Stomach smooth muscle (tissue), 2 donors: ENCODE measurements around the gene KNDC1.

Source experiments
- H3K27ac ChIP-seq: one replicate; pipeline ENCODE4 v1.7.0; 2013; ENCODE audit warnings: mild to moderate bottlenecking, low read length, inconsistent platforms
- H3K27me3 ChIP-seq, 2 donors: one replicate each; pipeline ENCODE4 v1.7.0; 2013; ENCODE audit warnings: low read length in 2 of 2; ENCODE audit not compliant: insufficient read depth in 2 of 2, control insufficient read depth in 1 of 2
- H3K36me3 ChIP-seq, 2 donors: one replicate each; pipeline ENCODE4 v1.7.0; 2013; ENCODE audit warnings: low read length in 2 of 2; ENCODE audit not compliant: control insufficient read depth in 2 of 2, insufficient read depth in 2 of 2
- H3K4me1 ChIP-seq: one replicate; pipeline ENCODE4 v1.7.0; 2013; ENCODE audit warnings: low read length; ENCODE audit not compliant: control insufficient read depth, insufficient read depth
- H3K4me3 ChIP-seq, 2 donors: one replicate each; pipeline ENCODE4 v1.7.0; 2013; ENCODE audit warnings: low read length in 2 of 2
- H3K9ac ChIP-seq, 2 donors: one replicate each; pipeline ENCODE4 v1.7.0; 2013; ENCODE audit warnings: low read length in 2 of 2, mild to moderate bottlenecking in 1 of 2
- H3K9me3 ChIP-seq, 2 donors: one replicate each; pipeline ENCODE4 v1.7.0; 2013; ENCODE audit warnings: low read length in 2 of 2; ENCODE audit not compliant: control insufficient read depth in 2 of 2
- donor health status: healthy.
- donor health status: Pancreatic carcinoma.

Gene KNDC1

DNA sequence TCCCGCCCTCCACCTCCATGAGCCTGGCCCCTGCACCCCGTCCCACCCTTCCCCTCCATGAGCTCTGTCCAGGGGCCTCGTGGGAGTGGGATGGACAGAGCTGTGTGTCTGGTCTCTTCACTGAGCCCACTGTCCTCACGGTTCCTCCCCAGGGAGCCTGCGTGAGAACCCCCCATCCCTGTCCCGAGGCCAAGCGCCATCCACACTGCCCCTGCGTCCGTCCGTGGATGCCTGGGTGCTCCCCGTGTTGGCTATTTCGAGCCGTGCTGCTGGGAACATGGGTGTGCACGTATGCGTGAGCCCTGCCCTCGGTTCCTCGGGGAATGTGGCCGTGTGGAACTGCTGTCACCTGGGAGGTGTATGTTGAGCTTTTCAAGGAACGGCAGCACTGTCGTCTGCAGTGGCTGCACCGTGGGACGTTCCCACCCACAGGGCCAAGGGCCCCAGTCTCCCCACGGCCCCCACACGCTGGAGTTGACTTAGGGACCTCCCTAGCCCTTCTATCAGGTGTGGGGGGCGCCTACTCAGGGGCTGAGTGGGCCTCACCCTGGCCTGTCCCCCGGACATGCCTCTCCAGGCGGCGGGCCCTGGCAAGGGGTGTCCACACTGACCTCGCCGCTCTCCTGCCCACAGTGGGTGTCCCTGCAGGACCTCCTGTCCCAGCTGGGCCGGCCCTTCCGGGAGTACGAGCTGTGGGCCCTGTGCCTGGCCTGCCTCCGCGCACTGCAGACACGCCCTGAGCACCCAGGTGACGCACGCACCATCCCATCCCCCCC lies 28.1 kb downstream of the KNDC1 start:
- no peaks in the 10 kb centered on the region for H3K36me3 ChIP-seq
- H3K27ac ChIP-seq: no peak overlapping the region
- H3K4me1 ChIP-seq: no peaks in the 10 kb centered on the region
- no peak overlapping the region for H3K9ac ChIP-seq
- H3K4me3 ChIP-seq: no peak overlapping the region
- peaks cover 0 to 2% of the 10 kb centered on the region in 2 donors for H3K9me3 ChIP-seq
- no peaks in the 10 kb centered on the region for H3K27me3 ChIP-seq

DNA sequence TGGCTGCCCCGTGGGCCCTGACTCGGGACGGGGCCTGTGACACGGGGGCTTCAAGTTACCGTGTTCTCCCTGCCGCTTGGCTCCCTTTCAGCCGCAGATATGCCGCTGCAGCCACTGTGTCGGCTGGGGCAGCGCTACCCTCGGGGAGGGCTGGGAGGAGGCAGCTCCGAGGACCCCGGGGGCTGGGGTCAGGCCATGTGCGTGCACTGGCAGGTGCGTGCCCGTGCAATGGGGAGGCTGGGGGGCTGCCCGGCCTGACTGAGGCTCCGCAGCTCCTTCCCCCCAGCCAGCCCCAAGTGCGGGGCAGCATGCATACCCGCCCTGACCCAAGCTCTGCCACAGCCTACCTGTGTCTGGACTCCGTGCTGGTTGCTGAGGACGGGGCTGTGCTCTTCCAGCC lies 29.2 kb downstream of the KNDC1 start:
- no peak overlapping the region for H3K9ac ChIP-seq
- no peak overlapping the region for H3K27ac ChIP-seq
- no peaks in the 10 kb centered on the region for H3K4me1 ChIP-seq

DNA sequence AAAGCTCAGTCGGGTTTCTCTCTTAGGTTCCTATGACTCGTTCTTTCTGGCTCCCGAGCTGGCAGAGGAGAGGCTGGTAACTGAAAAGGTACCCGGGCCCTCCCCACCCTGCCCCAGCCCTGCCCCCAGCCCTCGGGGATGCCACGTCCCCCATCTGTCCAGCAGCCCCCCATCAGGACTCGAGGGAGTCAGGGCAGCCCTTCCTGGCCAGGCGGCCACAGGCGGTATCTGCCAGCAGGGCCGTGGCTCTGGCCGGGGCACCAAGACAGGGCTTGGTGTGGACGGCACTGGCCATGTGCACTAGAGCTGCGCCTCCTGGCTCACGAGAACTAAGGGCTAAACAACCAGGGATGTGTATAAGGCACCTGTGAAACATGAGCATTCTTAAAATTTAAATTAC lies 29.7 kb downstream of the KNDC1 start:
- H3K4me1 ChIP-seq: no peaks in the 10 kb centered on the region
- no peaks in the 10 kb centered on the region for H3K27me3 ChIP-seq
- H3K9me3 ChIP-seq: peaks cover 4 to 8% of the 10 kb centered on the region in 2 donors
- H3K4me3 ChIP-seq: no peak overlapping the region
- no peaks in the 10 kb centered on the region for H3K36me3 ChIP-seq
- H3K27ac ChIP-seq: no peak overlapping the region
- no peak overlapping the region for H3K9ac ChIP-seq

More for the DNA sequence above, 29.2 kb downstream of the KNDC1 start:
- Histone ChIP-seq H3K27me3 (no peaks in the 10 kb centered on the region), H3K9me3 (peaks cover 2 to 8% of the 10 kb centered on the region in 2 donors), H3K4me3 (no peak overlapping the region), H3K36me3 (no peaks in the 10 kb centered on the region)

DNA sequence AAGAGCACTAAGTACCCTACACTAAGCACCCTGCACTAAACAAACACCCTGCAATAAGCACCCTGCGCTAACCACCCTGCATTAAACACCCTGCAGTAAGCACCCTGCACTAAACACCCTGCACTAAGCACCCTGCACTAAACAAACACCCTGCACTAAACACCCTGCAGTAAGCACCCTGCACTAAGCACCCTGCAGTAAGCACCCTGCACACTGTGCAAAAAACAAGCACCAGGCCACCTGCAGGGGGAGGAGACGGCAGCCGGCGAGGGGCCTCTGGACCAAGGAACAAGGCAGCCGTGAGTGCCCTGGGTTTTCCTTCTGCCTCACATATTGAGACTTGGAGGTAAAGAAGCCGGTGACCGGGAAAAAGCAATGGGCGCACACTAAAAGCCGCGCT lies 30.2 kb downstream of the KNDC1 start:
- no peaks in the 10 kb centered on the region for H3K4me1 ChIP-seq
- H3K36me3 ChIP-seq: no peaks in the 10 kb centered on the region
- H3K9me3 ChIP-seq: peaks cover 5 to 8% of the 10 kb centered on the region in 2 donors
- no peaks in the 10 kb centered on the region for H3K27me3 ChIP-seq
- no peak overlapping the region for H3K4me3 ChIP-seq
- H3K27ac ChIP-seq: no peak overlapping the region
- no peak overlapping the region for H3K9ac ChIP-seq

DNA sequence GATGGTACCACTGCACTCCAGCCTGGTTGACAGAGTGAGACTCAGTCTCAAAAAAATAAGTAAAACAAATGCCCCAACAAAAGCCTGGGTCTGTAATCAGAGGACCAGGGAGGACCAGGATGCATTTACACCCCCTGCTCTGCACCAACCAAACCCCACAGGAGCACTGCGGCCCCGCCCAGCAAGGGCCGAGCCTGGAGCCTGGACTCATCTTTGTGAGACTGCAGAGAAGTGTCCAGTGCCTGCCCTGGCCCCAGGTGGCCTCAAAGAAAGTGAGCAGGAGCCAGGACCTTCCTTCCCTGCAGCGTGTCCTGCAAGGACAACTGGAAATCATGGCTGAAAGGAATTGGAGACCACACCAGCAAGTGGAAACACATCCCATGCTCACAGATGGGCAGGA lies 31.6 kb downstream of the KNDC1 start:
- Histone ChIP-seq H3K9me3 (peaks cover 5 to 8% of the 10 kb centered on the region in 2 donors), H3K4me3 (no peak overlapping the region), H3K27me3 (no peaks in the 10 kb centered on the region), H3K9ac (no peak overlapping the region), H3K4me1 (no peaks in the 10 kb centered on the region), H3K36me3 (no peaks in the 10 kb centered on the region), H3K27ac (no peak overlapping the region)

DNA sequence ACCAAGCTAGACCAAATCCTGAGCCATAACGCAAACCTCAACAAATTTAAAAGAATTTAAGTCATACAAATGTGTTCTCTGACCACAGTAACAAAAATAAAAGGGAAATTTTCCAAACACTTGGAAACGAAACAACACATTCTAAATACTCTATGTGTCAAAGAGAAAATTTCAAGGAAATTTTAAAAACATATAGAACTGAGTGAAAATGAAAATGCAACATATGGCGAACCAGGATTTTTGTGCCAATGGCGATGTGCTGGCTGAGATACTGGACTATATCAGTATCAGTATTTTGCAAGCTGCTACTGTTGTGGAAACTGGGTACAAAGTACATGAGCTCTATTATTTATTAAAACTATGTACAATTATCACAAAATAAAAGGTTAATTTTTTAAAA lies 34.1 kb downstream of the KNDC1 start:
- no peaks in the 10 kb centered on the region for H3K4me1 ChIP-seq
- no peaks in the 10 kb centered on the region for H3K27me3 ChIP-seq
- no peak overlapping the region for H3K27ac ChIP-seq
- peaks cover 5 to 8% of the 10 kb centered on the region in 2 donors for H3K9me3 ChIP-seq
- no peaks in the 10 kb centered on the region for H3K36me3 ChIP-seq
- no peak overlapping the region for H3K9ac ChIP-seq
- H3K4me3 ChIP-seq: no peak overlapping the region

DNA sequence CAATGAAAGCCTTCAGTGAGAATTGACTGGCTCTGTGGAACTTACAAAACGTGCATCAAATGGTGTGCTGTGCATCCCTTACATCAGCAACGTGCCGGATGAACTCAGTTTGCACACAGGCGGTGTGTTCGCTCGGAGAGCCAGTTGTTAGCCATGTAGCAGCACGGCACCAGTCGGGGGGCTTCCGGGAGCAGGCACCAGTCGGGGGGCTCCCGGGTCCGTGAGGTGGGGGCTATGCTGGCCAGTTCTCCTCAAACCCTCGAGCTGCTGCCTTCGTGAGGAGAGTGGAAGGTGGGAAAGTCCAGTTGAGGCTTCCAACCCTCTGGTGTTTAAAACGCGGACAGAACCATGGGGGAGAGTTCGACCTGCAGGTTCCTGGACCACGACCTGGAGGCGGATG lies 35.1 kb downstream of the KNDC1 start:
- Histone ChIP-seq H3K27me3 (no peaks in the 10 kb centered on the region), H3K27ac (no peak overlapping the region), H3K9ac (no peak overlapping the region), H3K36me3 (no peaks in the 10 kb centered on the region), H3K4me3 (no peak overlapping the region), H3K4me1 (no peaks in the 10 kb centered on the region), H3K9me3 (peaks cover 5 to 8% of the 10 kb centered on the region in 2 donors)

DNA sequence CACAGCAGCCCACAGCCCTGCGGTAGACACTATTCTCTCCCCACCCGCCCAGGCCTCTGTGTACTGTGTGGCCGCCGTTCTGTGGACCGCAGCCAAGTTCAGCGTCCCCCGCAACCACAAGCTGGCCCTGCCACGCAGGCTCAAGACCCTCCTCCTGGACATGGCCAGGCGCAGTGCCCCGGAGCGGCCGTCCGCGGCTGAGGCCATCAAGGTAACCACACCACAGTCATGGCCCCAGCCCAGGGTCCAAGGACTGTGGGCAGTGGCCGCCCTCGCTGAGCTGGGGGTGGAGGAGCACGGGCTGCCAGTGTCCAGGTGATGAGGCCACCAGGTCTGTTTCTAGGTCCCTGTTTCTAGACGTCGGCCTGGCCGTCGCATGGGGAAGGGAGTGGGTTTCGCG lies 35.6 kb downstream of the KNDC1 start:
- Histone ChIP-seq H3K9me3 (peaks cover 5 to 8% of the 10 kb centered on the region in 2 donors), H3K27ac (no peak overlapping the region), H3K9ac (no peak overlapping the region), H3K4me1 (no peaks in the 10 kb centered on the region), H3K27me3 (no peaks in the 10 kb centered on the region), H3K4me3 (no peak overlapping the region), H3K36me3 (no peaks in the 10 kb centered on the region)

DNA sequence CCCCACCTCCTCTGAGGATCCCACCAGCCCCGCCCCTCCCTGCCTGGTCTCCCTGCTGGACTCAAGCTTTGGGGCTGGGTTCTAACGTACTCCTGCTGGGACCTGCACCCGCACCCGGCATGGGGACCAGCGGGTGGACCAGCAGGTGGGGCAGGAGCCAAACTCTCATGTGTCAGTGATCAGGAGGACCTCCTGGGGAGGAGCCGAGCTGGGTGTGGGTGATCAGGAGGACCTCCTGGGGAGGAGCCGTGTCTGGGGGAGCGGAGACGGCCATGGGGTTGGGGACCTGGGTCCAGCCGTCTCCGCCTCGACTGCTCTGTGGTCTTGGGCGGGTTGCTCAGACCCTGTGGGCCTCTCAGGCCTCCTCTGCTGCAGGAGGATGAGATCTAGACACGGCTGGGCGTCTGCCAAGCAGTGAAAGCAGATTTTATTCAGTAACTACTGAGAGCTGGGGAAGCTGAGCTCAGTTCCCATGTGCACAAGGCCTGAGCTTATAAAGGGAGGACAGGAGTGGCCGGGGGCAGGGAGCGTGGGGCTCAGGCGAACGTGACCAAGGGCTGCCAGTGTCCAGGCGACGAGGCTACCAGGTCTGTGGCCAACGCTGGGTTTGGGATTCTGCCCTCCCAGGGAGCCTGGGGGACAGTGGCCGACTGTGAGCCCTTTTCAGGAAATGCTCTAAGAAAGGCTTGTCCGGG lies 36.3 kb downstream of the KNDC1 start:
- H3K36me3 ChIP-seq: no peaks in the 10 kb centered on the region
- no peak overlapping the region for H3K9ac ChIP-seq
- H3K27me3 ChIP-seq: no peaks in the 10 kb centered on the region
- H3K4me1 ChIP-seq: no peaks in the 10 kb centered on the region
- H3K27ac ChIP-seq: no peak overlapping the region
- H3K4me3 ChIP-seq: no peak overlapping the region
- peaks cover 5 to 8% of the 10 kb centered on the region in 2 donors for H3K9me3 ChIP-seq

DNA sequence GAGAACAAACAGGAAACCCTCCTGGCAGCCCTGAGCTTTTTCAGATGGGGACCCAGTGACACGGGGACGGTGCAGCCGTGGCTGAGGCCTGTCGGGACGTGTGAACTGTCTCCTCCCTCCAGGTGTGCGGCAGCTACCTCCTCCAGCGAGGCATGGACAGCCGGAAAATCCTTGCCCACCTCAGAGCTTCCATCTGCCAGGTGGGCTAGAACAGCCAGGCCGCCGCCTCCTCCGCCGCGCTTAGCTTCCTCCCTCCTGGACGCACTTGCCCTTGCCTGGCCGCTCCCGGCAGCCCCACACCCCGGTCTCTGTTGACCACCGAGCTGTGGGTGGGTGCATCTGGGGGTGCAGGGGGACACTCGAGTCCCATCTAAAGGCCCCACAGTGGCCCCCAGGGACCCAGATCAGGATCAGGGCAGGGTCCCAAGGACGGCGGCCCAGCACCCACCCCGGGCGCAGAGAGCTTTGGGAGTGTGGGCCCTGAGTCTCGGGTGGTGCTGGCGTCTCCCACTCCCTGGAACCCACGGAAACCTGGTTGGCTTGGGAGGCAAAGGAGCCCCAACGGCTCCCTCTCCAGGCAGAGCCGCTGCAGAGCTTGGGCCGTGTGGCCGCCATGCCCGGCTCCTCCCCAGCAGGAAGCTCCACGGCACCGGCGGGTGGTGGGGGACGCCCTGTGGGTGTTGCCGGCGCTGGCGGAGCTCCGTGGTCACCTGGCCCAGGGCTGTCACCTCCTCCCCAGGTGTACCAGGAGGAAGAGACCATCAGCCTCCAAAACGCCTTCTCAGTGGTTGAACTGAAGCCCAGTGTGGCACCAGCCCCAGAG lies 37.1 kb downstream of the KNDC1 start:
- H3K36me3 ChIP-seq: no peaks in the 10 kb centered on the region
- H3K27me3 ChIP-seq: no peaks in the 10 kb centered on the region
- H3K9me3 ChIP-seq: peaks cover 4 to 8% of the 10 kb centered on the region in 2 donors
- H3K27ac ChIP-seq: no peak overlapping the region
- no peak overlapping the region for H3K9ac ChIP-seq
- H3K4me3 ChIP-seq: no peak overlapping the region
- H3K4me1 ChIP-seq: no peaks in the 10 kb centered on the region
